ENCODE data around the gene SP8. TPM values are rescaled to one million over a fixed set of nuclear protein-coding genes. Genes with fewer than 3 reads are reported as not detected.

Gene SP8
- total RNA-seq, 6 experiments from 2014 or later, result not detected

- Histone ChIP-seq H3K4me1 (peaks cover 0 to 7% (median 3%) of the 10 kb centered on the region in 4 donors), H3K27ac (no peak overlapping the region), H3K9me3 (no peaks in the 10 kb centered on the region), H3K27me3 (peaks cover 14 to 84% of the 10 kb centered on the region in 2 donors), H3K4me3 (no peak overlapping the region), H3K36me3 (no peaks in the 10 kb centered on the region)
- TF ChIP-seq POLR2A (IDR thresholded peaks at IDR 0.05) (no peak), CTCF (IDR thresholded peaks at IDR 0.05) (no peak)
- intact Hi-C loops (cut with DNase I), result no loop called here
- 12% methylated on average over 15 of the region's 15 CpGs for WGBS (ENCODE audit: insufficient coverage, low coverage, low lambda C conversion rate, missing lambda C conversion rate)
- ATAC-seq, result no peak
- DNase-seq, result no peak
These were observed 6.6 kb upstream of the SP8 start for GRCh38 chr7:20793248-20793647.

GRCh38 chr7:20791538-20792434 lies 5.1 kb upstream of the SP8 start:
- Histone ChIP-seq H3K27ac (no peak overlapping the region), H3K36me3 (no peaks in the 10 kb centered on the region), H3K9me3 (no peaks in the 10 kb centered on the region), H3K27me3 (peaks cover 6 to 89% of the 10 kb centered on the region in 2 donors), H3K4me1 (peaks cover 0 to 3% (median 0%) of the 10 kb centered on the region in 4 donors), H3K4me3 (no peak overlapping the region)
- TF ChIP-seq POLR2A (IDR thresholded peaks at IDR 0.05), result no peak
- 5% methylated on average over 7 of the region's 8 CpGs for WGBS (ENCODE audit: insufficient coverage, low coverage, low lambda C conversion rate, missing lambda C conversion rate)
- ATAC-seq (no peak), DNase-seq (no peak)
- intact Hi-C loops (cut with DNase I), result no loop called here

- Histone ChIP-seq H3K9me3 (no peaks in the 10 kb centered on the region), H3K4me3 (no peak overlapping the region), H3K4me1 (peaks cover 0 to 14% (median 0%) of the 10 kb centered on the region in 4 donors), H3K36me3 (no peaks in the 10 kb centered on the region), H3K27ac (no peak overlapping the region), H3K27me3 (peaks cover 4 to 80% of the 10 kb centered on the region in 2 donors)
- DNase-seq (no peak), ATAC-seq (no peak)
- intact Hi-C loops (cut with DNase I), result no loop called here
- TF ChIP-seq CTCF (IDR thresholded peaks at IDR 0.05), result no peak
- WGBS (ENCODE audit: insufficient coverage, low coverage, low lambda C conversion rate, missing lambda C conversion rate), result 9% methylated on average over 5 of the region's 5 CpGs
These were observed 3.7 kb upstream of the SP8 start for GRCh38 chr7:20790375-20790774.

- ATAC-seq (no peak), DNase-seq (no peak)
- Histone ChIP-seq H3K27me3 (peaks cover 9 to 79% of the 10 kb centered on the region in 2 donors), H3K27ac (no peak overlapping the region), H3K9me3 (no peaks in the 10 kb centered on the region), H3K36me3 (no peaks in the 10 kb centered on the region), H3K4me1 (peaks cover 0 to 26% (median 0%) of the 10 kb centered on the region in 4 donors), H3K4me3 (no peak overlapping the region)
- TF ChIP-seq CTCF (IDR thresholded peaks at IDR 0.05) (no peak), POLR2A (IDR thresholded peaks at IDR 0.05) (no peak)
- WGBS (ENCODE audit: insufficient coverage, low coverage, low lambda C conversion rate, missing lambda C conversion rate), result 13% methylated on average over 10 of the region's 10 CpGs
- intact Hi-C loops (cut with DNase I), result no loop called here
These were observed 1.8 kb upstream of the SP8 start for GRCh38 chr7:20788420-20788990.
